Esophagus (tissue), 2 donors: ENCODE results near the gene MYL1. TPM values are rescaled to one million over a fixed set of nuclear protein-coding genes. Genes with fewer than 3 reads are reported as not detected.

ENCODE experiments used
- H3K27ac ChIP-seq, 2 donors: one replicate each; pipeline ENCODE4 v1.5.1; 2013; ENCODE audit warnings: low read depth in 2 of 2, mild to moderate bottlenecking in 2 of 2, inconsistent platforms in 1 of 2, low read length in 1 of 2, moderate library complexity in 1 of 2
- H3K27me3 ChIP-seq, 2 donors: one replicate each; pipeline ENCODE4 v1.6.1; 2013; ENCODE audit warnings: low read length in 2 of 2, control low read depth in 1 of 2, mild to moderate bottlenecking in 1 of 2; ENCODE audit not compliant: insufficient read depth in 2 of 2, control insufficient read depth in 1 of 2
- H3K36me3 ChIP-seq, 2 donors: one replicate each; pipeline ENCODE4 v1.6.1; 2013; ENCODE audit warnings: low read length in 1 of 2; ENCODE audit not compliant: control insufficient read depth in 2 of 2, insufficient read depth in 2 of 2
- H3K4me1 ChIP-seq, 2 donors: one replicate each; pipeline ENCODE4 v1.6.1; 2013; ENCODE audit warnings: low read length in 1 of 2; ENCODE audit not compliant: control insufficient read depth in 2 of 2, insufficient read depth in 2 of 2
- H3K4me3 ChIP-seq, 2 donors: one replicate each; pipeline ENCODE4 v1.5.1; 2013; ENCODE audit warnings: low read length in 2 of 2, mild to moderate bottlenecking in 2 of 2, low read depth in 1 of 2, moderate library complexity in 1 of 2
- H3K9me3 ChIP-seq, 2 donors: one replicate each; pipeline ENCODE4 v1.6.1; 2013; ENCODE audit warnings: mild to moderate bottlenecking in 2 of 2, low read depth in 1 of 2, low read length in 1 of 2, moderate library complexity in 1 of 2; ENCODE audit not compliant: control insufficient read depth in 2 of 2, insufficient read depth in 1 of 2
- WGBS, 2 donors: extraction: QIAGEN DNeasy Blood & Tissue Kit; methylation state at CpG; one replicate each; pipeline ENCODE4 v1.1.7; 2013; 5-methylcytosine and 5-hydroxymethylcytosine counted together
- polyA plus RNA-seq, 2 donors: library from polyadenylated mRNA; stranded (reverse); fragments of 200-250 nt; gene quantifications; one replicate each; pipeline ENCODE4 v1.2.3, GENCODE V29; 2013
- donor health status: healthy with polysubstance abuse.
- donor health status: Bipolar disorder and iron deficiency.

MYL1 gene
- polyA plus RNA-seq, 2 donors = 0.24 TPM; not detected in 1

- H3K4me3 ChIP-seq = no peak overlapping the region
- no peak overlapping the region for H3K27ac ChIP-seq
- no peaks in the 10 kb centered on the region for H3K4me1 ChIP-seq
- H3K36me3 ChIP-seq = no peaks in the 10 kb centered on the region
- H3K9me3 ChIP-seq = no peaks in the 10 kb centered on the region
- H3K27me3 ChIP-seq = no peaks in the 10 kb centered on the region
- 71 to 75% methylated on average over 2 of the region's 2 CpGs for WGBS, 2 donors
Measured at GRCh38 chr2:210318486-210318885, 3.5 kb upstream of the MYL1 start.

GRCh38 chr2:210310550-210310949 lies 4.4 kb downstream of the MYL1 start:
- H3K27me3 ChIP-seq = no peaks in the 10 kb centered on the region
- no peaks in the 10 kb centered on the region for H3K36me3 ChIP-seq
- no peaks in the 10 kb centered on the region for H3K9me3 ChIP-seq
- 13 to 51% methylated on average over 1 of the region's 1 CpG for WGBS, 2 donors
- H3K4me3 ChIP-seq = no peak overlapping the region
- no peaks in the 10 kb centered on the region for H3K4me1 ChIP-seq
- H3K27ac ChIP-seq = no peak overlapping the region

- 41 to 55% methylated on average over 1 of the region's 1 CpG for WGBS, 2 donors
- Histone ChIP-seq H3K27me3 (no peaks in the 10 kb centered on the region), H3K36me3 (no peaks in the 10 kb centered on the region), H3K4me3 (no peak overlapping the region), H3K27ac (no peak overlapping the region), H3K4me1 (no peaks in the 10 kb centered on the region), H3K9me3 (no peaks in the 10 kb centered on the region)
Measured at GRCh38 chr2:210309548-210310233, 5.3 kb downstream of the MYL1 start.

- Histone ChIP-seq H3K27ac (no peak overlapping the region), H3K4me3 (no peak overlapping the region), H3K9me3 (no peaks in the 10 kb centered on the region), H3K36me3 (no peaks in the 10 kb centered on the region), H3K27me3 (no peaks in the 10 kb centered on the region), H3K4me1 (no peaks in the 10 kb centered on the region)
- WGBS, 2 donors = 78 to 90% methylated on average over 3 of the region's 3 CpGs
Measured at GRCh38 chr2:210303498-210303897, 11.5 kb downstream of the MYL1 start.

GRCh38 chr2:210302326-210302725 lies 12.6 kb downstream of the MYL1 start:
- Histone ChIP-seq H3K9me3 (no peaks in the 10 kb centered on the region), H3K4me1 (no peaks in the 10 kb centered on the region), H3K27ac (no peak overlapping the region), H3K36me3 (no peaks in the 10 kb centered on the region), H3K27me3 (no peaks in the 10 kb centered on the region), H3K4me3 (no peak overlapping the region)
- 64 to 67% methylated on average over 3 of the region's 3 CpGs for WGBS, 2 donors

GRCh38 chr2:210299866-210300373 lies 15.1 kb downstream of the MYL1 start:
- Histone ChIP-seq H3K27me3 (no peaks in the 10 kb centered on the region), H3K36me3 (no peaks in the 10 kb centered on the region), H3K27ac (no peak overlapping the region), H3K4me3 (no peak overlapping the region), H3K4me1 (no peaks in the 10 kb centered on the region), H3K9me3 (no peaks in the 10 kb centered on the region)
- 66 to 67% methylated on average over 3 of the region's 3 CpGs for WGBS, 2 donors

GRCh38 chr2:210288408-210288807 lies 26.6 kb downstream of the MYL1 start:
- WGBS, 2 donors = 74 to 76% methylated on average over 2 of the region's 2 CpGs
- Histone ChIP-seq H3K27me3 (no peaks in the 10 kb centered on the region), H3K4me3 (no peak overlapping the region), H3K9me3 (no peaks in the 10 kb centered on the region), H3K36me3 (no peaks in the 10 kb centered on the region), H3K4me1 (no peaks in the 10 kb centered on the region), H3K27ac (no peak overlapping the region)

GRCh38 chr2:210287301-210287700 lies 27.7 kb downstream of the MYL1 start:
- no peaks in the 10 kb centered on the region for H3K4me1 ChIP-seq
- H3K36me3 ChIP-seq = no peaks in the 10 kb centered on the region
- H3K27ac ChIP-seq = no peak overlapping the region
- no peak overlapping the region for H3K4me3 ChIP-seq
- H3K27me3 ChIP-seq = no peaks in the 10 kb centered on the region
- no peaks in the 10 kb centered on the region for H3K9me3 ChIP-seq

GRCh38 chr2:210286123-210286680 lies 28.8 kb downstream of the MYL1 start:
- Histone ChIP-seq H3K27me3 (no peaks in the 10 kb centered on the region), H3K27ac (no peak overlapping the region), H3K36me3 (no peaks in the 10 kb centered on the region), H3K9me3 (no peaks in the 10 kb centered on the region), H3K4me3 (no peak overlapping the region), H3K4me1 (no peaks in the 10 kb centered on the region)

- Histone ChIP-seq H3K36me3 (no peaks in the 10 kb centered on the region), H3K9me3 (no peaks in the 10 kb centered on the region), H3K27ac (no peak overlapping the region), H3K27me3 (no peaks in the 10 kb centered on the region), H3K4me1 (no peaks in the 10 kb centered on the region), H3K4me3 (no peak overlapping the region)
- 91 to 97% methylated on average over 1 of the region's 1 CpG for WGBS, 2 donors
Measured at GRCh38 chr2:210277133-210277532, 37.8 kb downstream of the MYL1 start.
